WERI-Rb-1 (cell line): ENCODE results near the gene GPER1.
"Not testable (repeated sequence)": the region's sequence is repeated elsewhere in the genome, so short reads cannot be mapped to it uniquely, and the experiment has no call there.

Source experiments
- DNase-seq: peaks from one replicate; pipeline ENCODE4 v3.0.0-alpha.2; 2020
- H3K27ac ChIP-seq: fragments of 250-450 bp; sonication (Bioruptor Pico); 2 replicates; pipeline ENCODE4 v1.5.1; 2020; ENCODE audit warnings: mild to moderate bottlenecking, moderate library complexity
- H3K27me3 ChIP-seq: fragments of 250-450 bp; sonication (Bioruptor Pico); 2 replicates; pipeline ENCODE4 v1.5.1; 2021; ENCODE audit warnings: mild to moderate bottlenecking, low read depth, moderate library complexity; ENCODE audit not compliant: insufficient read depth, severe bottlenecking
- H3K36me3 ChIP-seq: fragments of 250-450 bp; sonication (Bioruptor Pico); 2 replicates; pipeline ENCODE4 v1.5.1; 2020; ENCODE audit warnings: mild to moderate bottlenecking, moderate library complexity
- H3K4me3 ChIP-seq: 2 replicates; pipeline ENCODE4 v1.5.1; 2011; ENCODE audit warnings: low read depth, mild to moderate bottlenecking, control low read depth, low read length
- H3K9me3 ChIP-seq: fragments of 250-450 bp; sonication (Bioruptor Pico); 2 replicates; pipeline ENCODE4 v1.5.1; 2021; ENCODE audit warnings: mild to moderate bottlenecking, moderate library complexity; ENCODE audit not compliant: severe bottlenecking
- TF ChIP-seq, protein P1 (sequence below): IDR thresholded peaks from 2 replicates; pipeline ENCODE4 v1.5.1; 2011; ENCODE audit warnings: low read depth, mild to moderate bottlenecking, control low read depth, inconsistent platforms, low read length

The GPER1 gene

DNA sequence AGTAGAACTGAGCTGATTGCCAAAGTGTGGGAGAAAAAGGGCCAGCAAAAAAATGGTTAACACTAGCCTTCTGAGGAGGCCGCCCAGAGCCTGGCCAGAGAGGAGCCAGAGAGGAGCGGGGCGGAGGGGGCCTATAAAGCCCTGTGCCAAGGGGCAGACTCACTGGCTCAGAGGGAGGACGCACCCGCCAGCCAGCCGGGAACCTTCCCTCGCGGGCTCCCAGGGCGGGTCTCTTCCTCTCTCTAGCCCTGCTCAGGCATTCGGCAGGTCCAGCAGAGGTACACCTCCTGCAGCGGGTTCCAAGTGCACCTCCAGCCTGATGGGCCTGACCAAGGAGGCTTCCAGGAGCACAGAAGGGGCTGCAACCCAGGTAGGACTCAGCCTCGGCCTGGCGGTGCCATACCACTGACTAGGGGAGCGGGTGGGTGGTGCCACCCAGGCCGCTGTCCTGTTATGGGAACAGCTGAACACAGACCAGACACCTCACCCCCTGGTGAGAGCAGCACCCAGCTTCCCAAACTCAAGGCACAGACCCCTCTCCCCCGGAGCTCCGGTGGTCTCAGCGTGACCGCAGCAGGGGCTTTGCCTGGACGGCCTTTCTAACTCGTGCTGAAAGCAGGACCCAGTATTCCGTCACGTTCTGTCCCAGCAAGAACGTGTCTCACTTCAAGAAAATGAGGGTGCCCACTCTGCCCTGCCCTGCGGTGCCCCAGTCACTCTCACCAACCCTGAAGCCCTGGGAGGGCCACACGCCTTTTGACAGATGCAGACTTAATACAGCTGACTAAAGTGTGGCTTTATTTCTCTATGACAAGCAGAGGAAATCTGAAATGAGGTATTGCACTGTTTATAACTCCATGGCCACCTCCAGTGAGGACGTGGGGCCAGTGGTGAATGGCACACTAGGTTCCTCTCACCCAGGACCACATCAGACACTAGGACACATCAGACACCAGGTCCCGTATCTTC lies at the start of gene GPER1:
Gene GPER1, plus strand, starts transcription at position 162 of the 969 bp plus-strand sequence. CDS start 3,616 bp downstream, outside the sequence.
- TF ChIP-seq, protein P1, sequence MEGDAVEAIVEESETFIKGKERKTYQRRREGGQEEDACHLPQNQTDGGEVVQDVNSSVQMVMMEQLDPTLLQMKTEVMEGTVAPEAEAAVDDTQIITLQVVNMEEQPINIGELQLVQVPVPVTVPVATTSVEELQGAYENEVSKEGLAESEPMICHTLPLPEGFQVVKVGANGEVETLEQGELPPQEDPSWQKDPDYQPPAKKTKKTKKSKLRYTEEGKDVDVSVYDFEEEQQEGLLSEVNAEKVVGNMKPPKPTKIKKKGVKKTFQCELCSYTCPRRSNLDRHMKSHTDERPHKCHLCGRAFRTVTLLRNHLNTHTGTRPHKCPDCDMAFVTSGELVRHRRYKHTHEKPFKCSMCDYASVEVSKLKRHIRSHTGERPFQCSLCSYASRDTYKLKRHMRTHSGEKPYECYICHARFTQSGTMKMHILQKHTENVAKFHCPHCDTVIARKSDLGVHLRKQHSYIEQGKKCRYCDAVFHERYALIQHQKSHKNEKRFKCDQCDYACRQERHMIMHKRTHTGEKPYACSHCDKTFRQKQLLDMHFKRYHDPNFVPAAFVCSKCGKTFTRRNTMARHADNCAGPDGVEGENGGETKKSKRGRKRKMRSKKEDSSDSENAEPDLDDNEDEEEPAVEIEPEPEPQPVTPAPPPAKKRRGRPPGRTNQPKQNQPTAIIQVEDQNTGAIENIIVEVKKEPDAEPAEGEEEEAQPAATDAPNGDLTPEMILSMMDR = no peak
- Histone ChIP-seq H3K36me3 (peaks cover 2% of the 10 kb centered on the region; the same call in 1 of the 2 replicates), H3K9me3 (no peaks in the 10 kb centered on the region), H3K27me3 (no peaks in the 10 kb centered on the region), H3K4me3 (no peak within 1 kb of the TSS), H3K27ac (no peak within 1 kb of the TSS)
- DNase-seq = no peak

DNA sequence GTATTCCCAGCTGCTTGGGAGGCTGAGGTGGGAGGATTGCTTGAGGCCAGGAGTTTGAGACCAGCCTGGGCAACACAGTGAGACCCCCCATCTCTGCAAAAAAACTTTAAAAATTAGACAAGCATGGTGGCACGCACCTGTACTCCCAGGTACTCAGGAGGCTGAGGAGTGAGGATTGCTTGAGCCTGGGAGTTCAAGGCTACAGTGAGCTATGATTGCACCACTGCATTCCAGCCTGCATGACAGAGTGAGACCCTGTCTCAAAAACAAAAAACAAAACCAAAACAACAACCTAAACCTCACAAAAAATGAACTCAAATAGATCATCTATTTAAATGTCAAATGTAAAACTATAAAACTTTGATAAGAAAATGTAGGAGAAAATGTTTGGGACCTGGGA lies 47.7 kb upstream of the GPER1 start:
- not testable (repeated sequence) for H3K4me3 ChIP-seq, DNase-seq, H3K27me3 ChIP-seq, H3K9me3 ChIP-seq, H3K36me3 ChIP-seq
- peak overlapping the region; percentile 57 for H3K27ac ChIP-seq

DNA sequence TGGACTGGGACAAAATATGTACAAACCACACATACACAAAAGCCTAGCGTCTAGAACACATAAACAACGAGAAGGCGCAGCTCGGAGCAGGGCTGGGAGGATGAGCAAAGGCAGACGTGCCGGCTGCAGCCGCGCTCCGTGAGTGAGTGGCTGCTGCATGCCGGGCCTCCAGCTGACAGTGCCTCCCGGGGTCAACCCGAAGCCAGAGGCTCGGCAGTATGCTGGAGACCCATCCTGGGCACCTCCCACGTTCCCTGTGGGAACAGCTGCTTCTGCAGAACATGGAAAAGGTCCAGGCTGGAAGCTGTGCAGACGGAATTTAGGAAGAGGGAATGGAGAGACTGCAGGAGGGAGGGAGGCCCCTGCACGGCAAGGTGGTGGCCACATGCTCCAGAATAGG lies 47.1 kb upstream of the GPER1 start:
- TF ChIP-seq, protein P1 = no peak
- no peaks in the 10 kb centered on the region for H3K9me3 ChIP-seq
- H3K27me3 ChIP-seq = no peaks in the 10 kb centered on the region
- peak overlapping the region; percentile 57 for H3K27ac ChIP-seq
- H3K36me3 ChIP-seq = no peaks in the 10 kb centered on the region
- DNase-seq = peak; percentile 53
- H3K4me3 ChIP-seq = no peak overlapping the region

DNA sequence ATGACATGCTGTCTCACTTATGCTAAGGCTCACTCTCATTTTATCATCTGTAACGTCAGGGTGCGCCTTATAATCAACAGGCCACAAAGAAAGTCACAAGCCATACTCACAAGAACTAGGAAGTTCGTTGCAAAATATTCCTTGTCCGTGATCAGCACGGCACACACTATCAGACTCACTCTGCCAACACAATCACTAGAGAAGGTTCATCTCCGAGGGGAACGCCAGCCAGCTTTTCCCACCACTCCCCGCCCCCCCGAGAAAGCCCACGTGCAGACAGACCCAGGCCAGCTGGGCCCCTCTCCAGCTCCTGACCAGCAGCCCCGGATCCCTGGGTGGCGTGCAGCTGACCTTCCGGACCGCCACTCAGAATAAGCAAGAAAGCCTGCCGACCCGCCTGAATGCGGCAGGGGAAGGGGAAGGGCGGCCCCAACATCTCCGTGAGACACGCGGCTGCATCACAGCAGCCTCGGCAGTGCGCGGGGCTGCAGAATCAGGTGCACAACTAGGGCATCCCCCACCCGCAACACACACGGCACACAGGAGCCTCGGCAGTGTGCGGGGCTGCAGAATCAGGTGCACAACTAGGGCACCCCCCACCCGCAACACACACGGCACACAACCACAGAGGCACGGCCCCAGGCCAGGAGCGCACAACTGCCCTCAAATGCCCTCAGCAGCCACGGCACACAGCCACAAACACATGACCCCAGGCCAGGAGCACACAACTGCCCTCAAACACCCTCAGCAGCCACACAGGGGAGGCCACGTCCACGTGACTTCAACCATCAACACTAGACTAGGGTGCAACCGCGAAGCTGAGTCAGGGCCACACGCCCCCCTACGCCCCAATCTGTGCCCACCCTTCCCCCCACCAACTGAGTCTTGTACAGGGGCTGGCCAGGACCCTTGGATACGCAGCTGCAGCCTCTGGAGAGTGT lies 46.1 kb upstream of the GPER1 start:
- Histone ChIP-seq H3K9me3 (no peaks in the 10 kb centered on the region), H3K27ac (peak overlapping the region; percentile 8; the same call in 1 of the 2 replicates), H3K36me3 (no peaks in the 10 kb centered on the region), H3K4me3 (no peak overlapping the region), H3K27me3 (no peaks in the 10 kb centered on the region)
- no peak for DNase-seq
- TF ChIP-seq, protein P1 = no peak

DNA sequence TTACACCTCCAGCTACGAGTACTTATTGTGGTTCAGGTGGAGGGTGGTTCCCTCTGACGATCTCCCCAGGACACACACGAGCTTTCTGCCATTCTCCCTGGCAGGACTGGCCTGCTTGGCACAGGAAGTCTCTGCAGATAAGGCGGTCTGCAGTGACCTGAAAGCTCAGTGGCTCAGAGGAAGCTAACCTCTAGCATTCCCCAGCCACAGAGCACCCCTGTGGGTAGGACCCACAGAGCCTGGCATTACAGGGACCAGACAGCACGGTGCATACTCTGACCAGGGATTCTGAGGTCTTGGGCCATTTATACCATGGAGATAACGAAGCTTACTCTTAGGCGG lies 45.5 kb upstream of the GPER1 start:
- Histone ChIP-seq H3K4me3 (no peak overlapping the region), H3K27me3 (no peaks in the 10 kb centered on the region), H3K9me3 (no peaks in the 10 kb centered on the region), H3K27ac (no peak overlapping the region), H3K36me3 (no peaks in the 10 kb centered on the region)
- DNase-seq = no peak
- TF ChIP-seq, protein P1 = no peak
